Islet precursor cell (in vitro differentiated cells): Measurements from ENCODE around the gene SLC35B2.

Experiments used
- DNase-seq: peaks from one replicate; pipeline ENCODE4 v3.0.0-alpha.2; 2018

Gene SLC35B2

GRCh38 chr6:44285552-44286284, 28.4 kb upstream of the SLC35B2 start:
- no peak for DNase-seq

- DNase-seq, result no peak
Observed at GRCh38 chr6:44284867-44285266, 27.5 kb upstream of the SLC35B2 start.

GRCh38 chr6:44284121-44284520, 26.8 kb upstream of the SLC35B2 start:
- no peak for DNase-seq

- no peak for DNase-seq
Observed at GRCh38 chr6:44278774-44279697, 21.7 kb upstream of the SLC35B2 start.

GRCh38 chr6:44278315-44278714, 21.0 kb upstream of the SLC35B2 start:
- DNase-seq, result no peak

GRCh38 chr6:44277763-44278162, 20.4 kb upstream of the SLC35B2 start:
- no peak for DNase-seq

GRCh38 chr6:44276667-44277640, 19.6 kb upstream of the SLC35B2 start:
- DNase-seq, result no peak

- no peak for DNase-seq
Observed at GRCh38 chr6:44275749-44276648, 18.7 kb upstream of the SLC35B2 start.

GRCh38 chr6:44275271-44275748, 18.0 kb upstream of the SLC35B2 start:
- DNase-seq, result no peak

- DNase-seq, result no peak
Observed at GRCh38 chr6:44273617-44274016, 16.3 kb upstream of the SLC35B2 start.

GRCh38 chr6:44272999-44273566, 15.8 kb upstream of the SLC35B2 start:
- no peak for DNase-seq

GRCh38 chr6:44272529-44272928, 15.2 kb upstream of the SLC35B2 start:
- no peak for DNase-seq

- DNase-seq, result no peak
Observed at GRCh38 chr6:44271914-44272313, 14.6 kb upstream of the SLC35B2 start.

GRCh38 chr6:44271406-44271723, 14.0 kb upstream of the SLC35B2 start:
- DNase-seq, result no peak

- DNase-seq, result no peak
Observed at GRCh38 chr6:44270526-44271405, 13.4 kb upstream of the SLC35B2 start.

GRCh38 chr6:44269921-44270525, 12.7 kb upstream of the SLC35B2 start, which contains the start of gene TMEM151B:
TSS of gene TMEM151B (plus strand) at chr6:44270450. CDS start at chr6:44270743, 293 bp downstream.
- DNase-seq, result no peak

GRCh38 chr6:44269178-44269920, 12.0 kb upstream of the SLC35B2 start:
- no peak for DNase-seq

GRCh38 chr6:44268095-44268628, 10.8 kb upstream of the SLC35B2 start:
- peak; percentile 82 for DNase-seq

GRCh38 chr6:44267252-44267651, 9.9 kb upstream of the SLC35B2 start:
- DNase-seq, result no peak
